GM23338 (cell line): ENCODE measurements around the gene PHF20. TPM values are rescaled to one million over a fixed set of nuclear protein-coding genes. Genes with fewer than 3 reads are reported as not detected.
"Not testable (repeated sequence)": the region's sequence is repeated elsewhere in the genome, so short reads cannot be mapped to it uniquely, and the experiment has no call there.

ENCODE experiments used
- ATAC-seq: fragments of 200-7000 bp; cut with Tn5 transposase; 3 replicates; pipeline ENCODE4 v1.9.1; 2020
- DNase-seq: peaks from one replicate; pipeline ENCODE4 v3.0.0-alpha.2; 2015; ENCODE audit warnings: low spot score
- H2AFZ ChIP-seq: fragments of 200-600 bp; sonication (generic); 2 replicates; pipeline ENCODE4 v1.8.0; 2016; ENCODE audit warnings: antibody characterized with exemption, mild to moderate bottlenecking, moderate library complexity
- H3F3A ChIP-seq: fragments of 200-600 bp; sonication (generic); replicated peaks from 2 replicates; pipeline ENCODE4 v1.8.0; 2017; ENCODE audit warnings: antibody characterized with exemption, mixed run types, low read depth
- H3K27ac ChIP-seq: fragments of 200-600 bp; sonication (generic); 2 replicates; pipeline ENCODE4 v1.6.1; 2016; ENCODE audit warnings: low read depth
- H3K27me3 ChIP-seq: fragments of 200-600 bp; sonication (generic); 2 replicates; pipeline ENCODE4 v1.8.0; 2016; ENCODE audit warnings: mild to moderate bottlenecking, mixed run types, moderate library complexity; ENCODE audit not compliant: insufficient read depth
- H3K36me3 ChIP-seq: fragments of 200-600 bp; sonication (generic); 2 replicates; pipeline ENCODE4 v1.8.0; 2016; ENCODE audit warnings: mild to moderate bottlenecking; ENCODE audit not compliant: insufficient read depth
- H3K4me1 ChIP-seq: fragments of 200-600 bp; sonication (generic); 2 replicates; pipeline ENCODE4 v1.8.0; 2016; ENCODE audit warnings: mild to moderate bottlenecking, moderate library complexity; ENCODE audit not compliant: insufficient read depth
- H3K4me2 ChIP-seq: fragments of 200-600 bp; sonication (generic); 2 replicates; pipeline ENCODE4 v1.7.1; 2017; ENCODE audit warnings: mixed run types
- H3K4me3 ChIP-seq: fragments of 200-600 bp; sonication (generic); 2 replicates; pipeline ENCODE4 v1.6.1; 2016; ENCODE audit warnings: mixed run types
- H3K79me2 ChIP-seq: fragments of 200-600 bp; sonication (generic); replicated peaks from 2 replicates; pipeline ENCODE4 v1.8.0; 2017; ENCODE audit warnings: mild to moderate bottlenecking; ENCODE audit not compliant: insufficient read depth
- H3K9me2 ChIP-seq: fragments of 200-600 bp; sonication (generic); 2 replicates; pipeline ENCODE4 v1.8.0; 2017; ENCODE audit not compliant: insufficient read depth
- H4K20me1 ChIP-seq: fragments of 200-600 bp; sonication (generic); replicated peaks from 2 replicates; pipeline ENCODE4 v1.8.0; 2017; ENCODE audit warnings: mild to moderate bottlenecking; ENCODE audit not compliant: insufficient read depth
- H3K27ac Mint-ChIP-seq: 2 replicates; pipeline ENCODE4 v1.8.0; 2020; ENCODE audit warnings: inconsistent platforms, mild to moderate bottlenecking, moderate library complexity, mixed read lengths
- H3K27me3 Mint-ChIP-seq: 3 replicates; pipeline ENCODE4 v1.8.0; 2022; ENCODE audit warnings: low read depth, mild to moderate bottlenecking, moderate library complexity, mixed read lengths, inconsistent platforms; ENCODE audit not compliant: insufficient read depth, poor library complexity
- H3K36me3 Mint-ChIP-seq: 3 replicates; pipeline ENCODE4 v1.8.0; 2021; ENCODE audit warnings: low read depth, mild to moderate bottlenecking, inconsistent platforms, moderate library complexity, mixed read lengths
- H3K4me1 Mint-ChIP-seq: 3 replicates; pipeline ENCODE4 v1.8.0; 2020; ENCODE audit warnings: mild to moderate bottlenecking, inconsistent platforms, mixed read lengths
- H3K4me3 Mint-ChIP-seq: 3 replicates; pipeline ENCODE4 v1.8.0; 2021; ENCODE audit warnings: moderate library complexity, mild to moderate bottlenecking, inconsistent platforms, mixed read lengths
- H3K9me3 Mint-ChIP-seq: 3 replicates; pipeline ENCODE4 v1.8.0; 2020; ENCODE audit warnings: moderate library complexity, mild to moderate bottlenecking, inconsistent platforms, mixed read lengths
- CREB1 ChIP-seq: fragments of 250-450 bp; sonication (Bioruptor Pico); IDR thresholded peaks from 2 replicates; pipeline ENCODE4 v1.5.0; 2020; ENCODE audit warnings: low read depth, mild to moderate bottlenecking, moderate library complexity
- CTCF ChIP-seq, 2 experiments: fragments of 200-600 bp in 1 of 2; sonication (generic) in 1 of 2; conservative IDR thresholded peaks; 2 replicates each; pipeline versions ENCODE4 v1.5.1 to v1.6.1; 2016 to 2017; ENCODE audit warnings: antibody characterized with exemption in 2 of 2, low read depth in 2 of 2, mild to moderate bottlenecking in 2 of 2, moderate library complexity in 1 of 2
- EZH2 ChIP-seq: fragments of 200-600 bp; sonication (generic); IDR thresholded peaks from one replicate; pipeline ENCODE4 v1.8.0; 2017; ENCODE audit warnings: antibody characterized with exemption, mild to moderate bottlenecking, low read depth; ENCODE audit not compliant: unreplicated experiment
- EZH2phosphoT487 ChIP-seq: fragments of 200-600 bp; sonication (generic); IDR thresholded peaks from one replicate; pipeline ENCODE4 v1.8.1; 2018; ENCODE audit warnings: antibody characterized with exemption; ENCODE audit not compliant: unreplicated experiment
- JUNB ChIP-seq: IDR thresholded peaks from one replicate; pipeline ENCODE4 v1.6.1; 2016; ENCODE audit warnings: antibody characterized with exemption; ENCODE audit not compliant: unreplicated experiment
- POLR2AphosphoS5 ChIP-seq: IDR thresholded peaks from 2 replicates; pipeline ENCODE4 v1.6.1; 2016; ENCODE audit warnings: antibody characterized with exemption, low read depth
- STAT1 ChIP-seq: IDR thresholded peaks from one replicate; pipeline ENCODE4 v1.6.1; 2016; ENCODE audit warnings: antibody characterized with exemption; ENCODE audit not compliant: unreplicated experiment
- ZNF331 ChIP-seq: fragments of 250-450 bp; sonication (Bioruptor Pico); IDR thresholded peaks from 2 replicates; pipeline ENCODE4 v1.5.0; 2020; ENCODE audit warnings: low read depth, mild to moderate bottlenecking, moderate library complexity
- polyA plus RNA-seq: library from polyadenylated mRNA; unstranded; fragments of >200 nt; fragmentation: Nextera tagmentation; extraction: Ambion mirVana; gene quantifications from 2 replicates; pipeline ENCODE4 v1.2.1, GENCODE V29; 2016
- total RNA-seq: library from RNA; depleted of rRNA; stranded (reverse); fragments of >200 nt; shearing (Covaris generic); gene quantifications from 2 replicates; pipeline ENCODE4 v1.2.3, GENCODE V29; 2014
- TF ChIP-seq, protein P1 (sequence below): fragments of 250-450 bp; sonication (Bioruptor Pico); IDR thresholded peaks from 2 replicates; pipeline ENCODE4 v1.5.0; 2020; ENCODE audit warnings: mild to moderate bottlenecking, moderate library complexity
- TF ChIP-seq, protein P2 (sequence below): IDR thresholded peaks from 2 replicates; pipeline ENCODE4 v1.6.1; 2016; ENCODE audit warnings: antibody characterized with exemption

Gene PHF20
- total and polyA plus RNA-seq, 2 experiments from 2014 or later: 71.8 to 103 TPM

DNA sequence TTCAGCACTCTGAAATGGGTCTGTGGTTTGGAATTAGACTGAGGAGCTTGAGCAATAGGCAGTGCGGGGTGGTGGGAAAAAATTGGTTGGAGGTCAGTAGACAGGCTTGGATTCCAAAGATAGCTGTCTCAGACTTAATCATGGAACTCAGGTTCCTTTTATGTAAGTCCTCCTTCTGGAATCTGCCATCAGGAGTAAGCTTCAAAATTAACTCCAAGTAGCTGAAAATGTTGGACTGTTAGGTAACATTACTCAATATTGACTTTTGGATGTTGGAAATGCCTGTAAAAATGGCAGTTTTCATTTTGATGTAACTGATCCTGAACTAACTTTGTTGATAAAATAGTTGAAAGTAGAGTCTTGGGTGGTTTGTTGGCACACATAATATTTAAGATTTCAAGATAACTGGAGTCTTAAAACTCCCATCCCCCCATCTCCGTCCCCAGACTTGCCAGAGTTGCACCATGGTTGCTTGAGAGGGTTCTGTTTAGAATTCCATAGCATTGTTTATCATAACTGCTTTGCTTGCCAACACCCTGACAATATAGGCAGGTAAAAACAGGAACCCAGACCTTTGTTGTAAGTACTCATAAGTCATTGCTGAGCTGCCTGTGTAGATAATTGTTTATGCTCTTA is 83.0 kb downstream of the PHF20 start (continued):
- TF ChIP-seq, protein P1, sequence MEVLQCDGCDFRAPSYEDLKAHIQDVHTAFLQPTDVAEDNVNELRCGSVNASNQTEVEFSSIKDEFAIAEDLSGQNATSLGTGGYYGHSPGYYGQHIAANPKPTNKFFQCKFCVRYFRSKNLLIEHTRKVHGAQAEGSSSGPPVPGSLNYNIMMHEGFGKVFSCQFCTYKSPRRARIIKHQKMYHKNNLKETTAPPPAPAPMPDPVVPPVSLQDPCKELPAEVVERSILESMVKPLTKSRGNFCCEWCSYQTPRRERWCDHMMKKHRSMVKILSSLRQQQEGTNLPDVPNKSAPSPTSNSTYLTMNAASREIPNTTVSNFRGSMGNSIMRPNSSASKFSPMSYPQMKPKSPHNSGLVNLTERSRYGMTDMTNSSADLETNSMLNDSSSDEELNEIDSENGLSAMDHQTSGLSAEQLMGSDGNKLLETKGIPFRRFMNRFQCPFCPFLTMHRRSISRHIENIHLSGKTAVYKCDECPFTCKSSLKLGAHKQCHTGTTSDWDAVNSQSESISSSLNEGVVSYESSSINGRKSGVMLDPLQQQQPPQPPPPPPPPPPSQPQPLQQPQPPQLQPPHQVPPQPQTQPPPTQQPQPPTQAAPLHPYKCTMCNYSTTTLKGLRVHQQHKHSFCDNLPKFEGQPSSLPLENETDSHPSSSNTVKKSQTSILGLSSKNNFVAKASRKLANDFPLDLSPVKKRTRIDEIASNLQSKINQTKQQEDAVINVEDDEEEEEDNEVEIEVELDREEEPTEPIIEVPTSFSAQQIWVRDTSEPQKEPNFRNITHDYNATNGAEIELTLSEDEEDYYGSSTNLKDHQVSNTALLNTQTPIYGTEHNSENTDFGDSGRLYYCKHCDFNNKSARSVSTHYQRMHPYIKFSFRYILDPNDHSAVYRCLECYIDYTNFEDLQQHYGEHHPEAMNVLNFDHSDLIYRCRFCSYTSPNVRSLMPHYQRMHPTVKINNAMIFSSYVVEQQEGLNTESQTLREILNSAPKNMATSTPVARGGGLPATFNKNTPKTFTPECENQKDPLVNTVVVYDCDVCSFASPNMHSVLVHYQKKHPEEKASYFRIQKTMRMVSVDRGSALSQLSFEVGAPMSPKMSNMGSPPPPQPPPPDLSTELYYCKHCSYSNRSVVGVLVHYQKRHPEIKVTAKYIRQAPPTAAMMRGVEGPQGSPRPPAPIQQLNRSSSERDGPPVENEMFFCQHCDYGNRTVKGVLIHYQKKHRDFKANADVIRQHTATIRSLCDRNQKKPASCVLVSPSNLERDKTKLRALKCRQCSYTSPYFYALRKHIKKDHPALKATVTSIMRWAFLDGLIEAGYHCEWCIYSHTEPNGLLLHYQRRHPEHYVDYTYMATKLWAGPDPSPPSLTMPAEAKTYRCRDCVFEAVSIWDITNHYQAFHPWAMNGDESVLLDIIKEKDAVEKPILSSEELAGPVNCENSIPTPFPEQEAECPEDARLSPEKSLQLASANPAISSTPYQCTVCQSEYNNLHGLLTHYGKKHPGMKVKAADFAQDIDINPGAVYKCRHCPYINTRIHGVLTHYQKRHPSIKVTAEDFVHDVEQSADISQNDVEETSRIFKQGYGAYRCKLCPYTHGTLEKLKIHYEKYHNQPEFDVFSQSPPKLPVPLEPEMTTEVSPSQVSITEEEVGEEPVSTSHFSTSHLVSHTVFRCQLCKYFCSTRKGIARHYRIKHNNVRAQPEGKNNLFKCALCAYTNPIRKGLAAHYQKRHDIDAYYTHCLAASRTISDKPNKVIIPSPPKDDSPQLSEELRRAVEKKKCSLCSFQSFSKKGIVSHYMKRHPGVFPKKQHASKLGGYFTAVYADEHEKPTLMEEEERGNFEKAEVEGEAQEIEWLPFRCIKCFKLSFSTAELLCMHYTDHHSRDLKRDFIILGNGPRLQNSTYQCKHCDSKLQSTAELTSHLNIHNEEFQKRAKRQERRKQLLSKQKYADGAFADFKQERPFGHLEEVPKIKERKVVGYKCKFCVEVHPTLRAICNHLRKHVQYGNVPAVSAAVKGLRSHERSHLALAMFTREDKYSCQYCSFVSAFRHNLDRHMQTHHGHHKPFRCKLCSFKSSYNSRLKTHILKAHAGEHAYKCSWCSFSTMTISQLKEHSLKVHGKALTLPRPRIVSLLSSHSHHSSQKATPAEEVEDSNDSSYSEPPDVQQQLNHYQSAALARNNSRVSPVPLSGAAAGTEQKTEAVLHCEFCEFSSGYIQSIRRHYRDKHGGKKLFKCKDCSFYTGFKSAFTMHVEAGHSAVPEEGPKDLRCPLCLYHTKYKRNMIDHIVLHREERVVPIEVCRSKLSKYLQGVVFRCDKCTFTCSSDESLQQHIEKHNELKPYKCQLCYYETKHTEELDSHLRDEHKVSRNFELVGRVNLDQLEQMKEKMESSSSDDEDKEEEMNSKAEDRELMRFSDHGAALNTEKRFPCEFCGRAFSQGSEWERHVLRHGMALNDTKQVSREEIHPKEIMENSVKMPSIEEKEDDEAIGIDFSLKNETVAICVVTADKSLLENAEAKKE (CRISPR knock-in tag): no peak

DNA sequence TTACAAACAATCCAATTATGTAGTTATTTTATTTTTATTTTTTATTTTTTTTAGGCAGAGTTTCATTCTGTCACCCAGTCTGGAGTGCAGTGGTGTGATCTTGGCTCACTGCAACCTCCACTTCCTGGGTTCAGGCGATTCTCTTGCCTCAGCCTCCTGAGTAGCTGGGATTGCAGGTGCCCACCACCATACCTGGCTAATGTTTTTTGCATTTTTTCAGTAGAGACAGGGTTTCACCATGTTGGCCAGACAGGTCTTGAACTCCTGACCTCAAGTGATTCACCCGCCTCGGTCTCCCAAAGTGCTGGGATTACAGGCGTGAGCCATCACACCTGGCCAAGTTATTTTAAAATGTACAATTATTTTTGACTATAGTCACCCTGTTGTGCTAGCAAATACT is 83.8 kb downstream of the PHF20 start:
- H3F3A ChIP-seq, H3K4me3 ChIP-seq, H3K4me1 ChIP-seq, H3K79me2 ChIP-seq, H4K20me1 ChIP-seq, H3K27ac Mint-ChIP-seq, H3K36me3 ChIP-seq, DNase-seq, H3K27me3 ChIP-seq, H3K9me3 Mint-ChIP-seq, H3K27me3 Mint-ChIP-seq, H3K9me2 ChIP-seq, H2AFZ ChIP-seq, H3K4me2 ChIP-seq, H3K4me3 Mint-ChIP-seq, ATAC-seq, H3K4me1 Mint-ChIP-seq: not testable (repeated sequence)
- 0 out of 2 replicates have a peak overlapping the region, but pooled peaks have one; percentile 56 for H3K27ac ChIP-seq
- peaks cover 22% of the 10 kb centered on the region for H3K36me3 Mint-ChIP-seq

- Mint-ChIP-seq H3K4me3 (no peak overlapping the region), H3K36me3 (peaks cover 16% of the 10 kb centered on the region), H3K27me3 (peaks cover 4% of the 10 kb centered on the region), H3K27ac (peak overlapping the region; percentile 43), H3K4me1 (peaks cover 2% of the 10 kb centered on the region; the same call in 1 of the 3 replicates), H3K9me3 (no peaks in the 10 kb centered on the region)
- H3K36me3 ChIP-seq: no peaks in the 10 kb centered on the region
- TF ChIP-seq JUNB (no peak), ZNF331 (CRISPR knock-in tag) (no peak), EZH2phosphoT487 (no peak), CREB1 (CRISPR knock-in tag) (no peak), STAT1 (no peak), POLR2AphosphoS5 (no peak), EZH2 (no peak), CTCF (conservative IDR thresholded peaks at IDR 0.05; ENCODE audit: low read depth in 2 of 2) (no peak)
- TF ChIP-seq, protein P2, sequence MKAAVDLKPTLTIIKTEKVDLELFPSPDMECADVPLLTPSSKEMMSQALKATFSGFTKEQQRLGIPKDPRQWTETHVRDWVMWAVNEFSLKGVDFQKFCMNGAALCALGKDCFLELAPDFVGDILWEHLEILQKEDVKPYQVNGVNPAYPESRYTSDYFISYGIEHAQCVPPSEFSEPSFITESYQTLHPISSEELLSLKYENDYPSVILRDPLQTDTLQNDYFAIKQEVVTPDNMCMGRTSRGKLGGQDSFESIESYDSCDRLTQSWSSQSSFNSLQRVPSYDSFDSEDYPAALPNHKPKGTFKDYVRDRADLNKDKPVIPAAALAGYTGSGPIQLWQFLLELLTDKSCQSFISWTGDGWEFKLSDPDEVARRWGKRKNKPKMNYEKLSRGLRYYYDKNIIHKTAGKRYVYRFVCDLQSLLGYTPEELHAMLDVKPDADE: no peak
- no peak overlapping the region for H2AFZ ChIP-seq
- H3K27me3 ChIP-seq: no peaks in the 10 kb centered on the region
- H3F3A ChIP-seq: no peaks in the 10 kb centered on the region
- no peaks in the 10 kb centered on the region for H4K20me1 ChIP-seq
- H3K27ac ChIP-seq: peak overlapping the region; percentile 56; the same call in 1 of the 2 replicates
- H3K4me1 ChIP-seq: no peaks in the 10 kb centered on the region
- 0 out of 2 replicates have a peak, but pooled peaks cover 6% of the 10 kb centered on the region for H3K79me2 ChIP-seq
- ATAC-seq (no peak), DNase-seq (peak; percentile 10)
- H3K9me2 ChIP-seq: no peaks in the 10 kb centered on the region
- no peak overlapping the region for H3K4me2 ChIP-seq
- no peak overlapping the region for H3K4me3 ChIP-seq
Measured at GRCh38 chr20:35856866-35857265, 85.1 kb downstream of the PHF20 start.
